Esophagus muscularis mucosa (tissue), 3 donors: ENCODE data around the gene ISG20.

ENCODE experiments used
- CTCF ChIP-seq, 3 experiments: fragments of 200-600 bp in 2 of 3; fragments of 450-650 bp in 1 of 3; sonication (generic) in 2 of 3; IDR thresholded peaks; one replicate each; pipeline ENCODE4 v1.5.1; 2017 to 2019; ENCODE audit warnings: antibody characterized with exemption in 3 of 3, mild to moderate bottlenecking in 2 of 3, moderate library complexity in 1 of 3
- EP300 ChIP-seq: sonication (generic); formaldehyde crosslinking; IDR thresholded peaks from one replicate; pipeline ENCODE4 v1.6.1; 2017; ENCODE audit warnings: antibody characterized with exemption

- TF ChIP-seq CTCF (IDR thresholded peaks at IDR 0.05) = no peak
- TF ChIP-seq EP300 = no peak
Measured at GRCh38 chr15:88619796-88620195, 19.0 kb upstream of the ISG20 start.
